H1 (cell line): ENCODE data around the gene MIEF2. TPM values are rescaled to one million over a fixed set of nuclear protein-coding genes. Genes with fewer than 3 reads are reported as not detected.

Experiments used
- BRCA1 ChIP-seq: IDR thresholded peaks from 2 replicates; pipeline ENCODE4 v1.6.1; 2012; ENCODE audit warnings: low read depth, low read length, improper control_type of control experiment
- CBX5 ChIP-seq: fragments of 300-800, 300-1000 bp; sonication (generic); IDR thresholded peaks from 2 replicates; pipeline ENCODE4 v1.7.1; 2016; ENCODE audit warnings: antibody characterized with exemption, low read length, low read depth
- CEBPB ChIP-seq: IDR thresholded peaks from 2 replicates; pipeline ENCODE4 v1.6.1; 2012; ENCODE audit warnings: low read depth, low read length
- CHD1 ChIP-seq: IDR thresholded peaks from 2 replicates; pipeline ENCODE4 v1.6.1; 2012; ENCODE audit warnings: low read depth, low read length, improper control_type of control experiment
- JUN ChIP-seq: IDR thresholded peaks from 2 replicates; pipeline ENCODE4 v1.6.1; 2011; ENCODE audit warnings: low read depth, mild to moderate bottlenecking, improper control_type of control experiment, low read length
- MAFK ChIP-seq: IDR thresholded peaks from 2 replicates; pipeline ENCODE4 v1.6.1; 2012; ENCODE audit warnings: low read depth, mild to moderate bottlenecking, improper control_type of control experiment, low read length
- NRF1 ChIP-seq: IDR thresholded peaks from 2 replicates; pipeline ENCODE4 v1.6.1; 2011; ENCODE audit warnings: mild to moderate bottlenecking, low read depth, low read length, improper control_type of control experiment
- RBBP5 ChIP-seq: IDR thresholded peaks from 2 replicates; pipeline ENCODE4 v1.7.1; 2012; ENCODE audit warnings: low read depth, mild to moderate bottlenecking, inconsistent platforms, low read length, moderate library complexity, borderline replicate concordance
- RNF2 ChIP-seq: fragments of 200-900, 300-1000 bp; sonication (generic); IDR thresholded peaks from 2 replicates; pipeline ENCODE4 v1.7.1; 2016; ENCODE audit warnings: borderline replicate concordance, low read depth, mild to moderate bottlenecking, antibody characterized with exemption, low read length; ENCODE audit not compliant: poor library complexity, severe bottlenecking; ENCODE audit errors: missing control alignments
- SAP30 ChIP-seq: fragments of 300-600 bp; sonication (generic); IDR thresholded peaks from 2 replicates; pipeline ENCODE4 v1.7.1; 2012; ENCODE audit warnings: low read length, moderate library complexity, mild to moderate bottlenecking, inconsistent platforms; ENCODE audit not compliant: insufficient read depth, insufficient replicate concordance
- SIRT6 ChIP-seq: IDR thresholded peaks from one replicate; pipeline ENCODE4 v1.7.1; 2012; ENCODE audit warnings: low read length, inconsistent platforms
- SP1 ChIP-seq: IDR thresholded peaks from 2 replicates; pipeline ENCODE4 v1.6.1; 2011; ENCODE audit warnings: low read depth, low read length
- SP2 ChIP-seq: IDR thresholded peaks from 2 replicates; pipeline ENCODE4 v1.6.1; 2012; ENCODE audit warnings: mild to moderate bottlenecking, low read length, inconsistent platforms
- SP4 ChIP-seq: IDR thresholded peaks from 2 replicates; pipeline ENCODE4 v1.6.1; 2012; ENCODE audit warnings: low read length, inconsistent platforms
- SRF ChIP-seq: IDR thresholded peaks from 2 replicates; pipeline ENCODE4 v1.6.1; 2011; ENCODE audit warnings: mild to moderate bottlenecking, low read depth, low read length, moderate library complexity
- TAF7 ChIP-seq: optimal IDR thresholded peaks from 2 replicates; pipeline ENCODE3; 2011; ENCODE audit warnings: low read depth, mild to moderate bottlenecking, inconsistent platforms, low read length, moderate library complexity, borderline replicate concordance
- ZNF274 ChIP-seq: IDR thresholded peaks from 2 replicates; pipeline ENCODE4 v1.7.0; 2012; ENCODE audit warnings: low read length, borderline replicate concordance; ENCODE audit errors: extremely low read depth
- polyA plus RNA-seq, 7 experiments: library from polyadenylated mRNA; depleted of rRNA in 3 of 7; stranded (reverse) in 5 of 7; unstranded in 2 of 7; fragments of >200 nt in 5 of 7; fragments of 200-250 nt in 2 of 7; gene quantifications; 1 replicate in 5 of 7; 2 replicates in 1 of 7; 4 replicates in 1 of 7; pipeline versions ENCODE4 v1.2.1 to v1.2.3, GENCODE V29; 2011 to 2013; ENCODE audit warnings: missing spikeins in 2 of 7, mixed read lengths in 2 of 7
- total RNA-seq: library from RNA; stranded (reverse); fragmentation: NEBNext Ultra II Directional; extraction: Animal tissue kit (Norgen Biotek cat#: 25700); gene quantifications from 2 replicates; pipeline ENCODE4 v1.2.1, GENCODE V29; 2021
- TF ChIP-seq, protein P1 (sequence below): IDR thresholded peaks from 2 replicates; pipeline ENCODE4 v1.6.1; 2012; ENCODE audit warnings: inconsistent platforms
- TF ChIP-seq, protein P2 (sequence below): IDR thresholded peaks from 2 replicates; pipeline ENCODE4 v1.6.1; 2011; ENCODE audit warnings: low read length, improper control_type of control experiment
- TF ChIP-seq, protein P3 (sequence below), 3 experiments: IDR thresholded peaks; 1 replicate in 2 of 3; 2 replicates in 1 of 3; pipeline versions ENCODE4 v1.5.1 to v1.6.1; 2011; ENCODE audit warnings: low read length in 3 of 3, mild to moderate bottlenecking in 3 of 3, inconsistent platforms in 2 of 3, low read depth in 1 of 3, moderate library complexity in 1 of 3; ENCODE audit not compliant: insufficient read depth in 1 of 3; ENCODE audit errors: control extremely low read depth in 1 of 3

The MIEF2 gene
- total and polyA plus RNA-seq, 2 of the 8 experiments (the other 6 are each of a cell fraction or from before 2014, with no cell fraction given) = 9.9 to 24.9 TPM

DNA sequence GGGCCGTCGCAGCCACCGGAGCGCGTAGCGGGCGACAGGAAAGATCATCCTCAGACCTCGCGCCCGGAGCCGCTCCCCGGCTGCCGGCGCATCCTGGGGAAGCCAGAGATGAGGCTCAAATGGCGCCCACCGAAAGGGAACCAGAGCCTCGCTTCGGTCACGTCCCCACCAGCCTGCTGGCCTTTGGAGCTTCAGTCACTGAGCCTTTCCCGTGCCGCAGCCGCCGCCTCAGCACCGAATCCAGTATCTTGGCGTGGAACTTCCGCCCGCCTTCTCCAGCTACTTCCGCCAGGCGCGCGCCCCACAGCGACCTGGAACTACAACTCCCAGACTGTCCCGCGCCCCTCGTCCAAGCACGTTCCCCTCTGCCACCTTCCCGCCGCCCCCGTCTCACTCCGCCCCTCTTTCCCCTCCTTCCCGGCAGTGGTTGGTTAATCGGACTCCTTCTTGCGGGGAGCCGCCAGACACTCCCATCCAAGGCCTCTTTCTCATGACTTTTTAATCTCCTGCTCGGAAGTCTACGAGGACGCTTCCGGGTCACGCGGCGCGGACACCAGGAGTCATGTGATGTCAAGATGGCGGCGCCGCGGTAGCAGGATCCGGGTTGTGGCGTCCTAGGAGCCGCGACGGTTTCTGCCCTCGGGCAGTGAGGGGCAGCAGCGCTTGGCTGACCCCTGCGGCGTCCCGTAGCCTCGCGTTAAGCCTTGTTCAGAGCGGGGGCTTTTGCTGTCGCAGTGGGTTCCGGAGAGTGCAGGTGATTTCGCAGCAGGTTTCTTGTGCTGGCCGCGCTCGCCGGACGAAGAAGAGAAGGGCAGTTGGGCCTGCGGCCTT lies 54.5 kb downstream of the MIEF2 start, which contains the start of the genes SMCR8 and TOP3A (continued):
- TF ChIP-seq SAP30 (no peak), RBBP5 (peak; percentile 79; the same call in 1 of the 2 replicates), CEBPB (no peak), MAFK (no peak), CHD1 (no peak), CBX5 (no peak), SP2 (no peak), JUN (no peak), BRCA1 (no peak), SP1 (no peak), ZNF274 (no peak), SP4 (peak; percentile 96), TAF7 (peak; percentile 58), SRF (no peak), SIRT6 (no peak), RNF2 (no peak), NRF1 (no peak)
- TF ChIP-seq, protein P1, sequence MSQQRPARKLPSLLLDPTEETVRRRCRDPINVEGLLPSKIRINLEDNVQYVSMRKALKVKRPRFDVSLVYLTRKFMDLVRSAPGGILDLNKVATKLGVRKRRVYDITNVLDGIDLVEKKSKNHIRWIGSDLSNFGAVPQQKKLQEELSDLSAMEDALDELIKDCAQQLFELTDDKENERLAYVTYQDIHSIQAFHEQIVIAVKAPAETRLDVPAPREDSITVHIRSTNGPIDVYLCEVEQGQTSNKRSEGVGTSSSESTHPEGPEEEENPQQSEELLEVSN = peak; percentile 85
- TF ChIP-seq, protein P2, sequence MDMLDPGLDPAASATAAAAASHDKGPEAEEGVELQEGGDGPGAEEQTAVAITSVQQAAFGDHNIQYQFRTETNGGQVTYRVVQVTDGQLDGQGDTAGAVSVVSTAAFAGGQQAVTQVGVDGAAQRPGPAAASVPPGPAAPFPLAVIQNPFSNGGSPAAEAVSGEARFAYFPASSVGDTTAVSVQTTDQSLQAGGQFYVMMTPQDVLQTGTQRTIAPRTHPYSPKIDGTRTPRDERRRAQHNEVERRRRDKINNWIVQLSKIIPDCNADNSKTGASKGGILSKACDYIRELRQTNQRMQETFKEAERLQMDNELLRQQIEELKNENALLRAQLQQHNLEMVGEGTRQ = peak; percentile 99
- TF ChIP-seq, protein P3, sequence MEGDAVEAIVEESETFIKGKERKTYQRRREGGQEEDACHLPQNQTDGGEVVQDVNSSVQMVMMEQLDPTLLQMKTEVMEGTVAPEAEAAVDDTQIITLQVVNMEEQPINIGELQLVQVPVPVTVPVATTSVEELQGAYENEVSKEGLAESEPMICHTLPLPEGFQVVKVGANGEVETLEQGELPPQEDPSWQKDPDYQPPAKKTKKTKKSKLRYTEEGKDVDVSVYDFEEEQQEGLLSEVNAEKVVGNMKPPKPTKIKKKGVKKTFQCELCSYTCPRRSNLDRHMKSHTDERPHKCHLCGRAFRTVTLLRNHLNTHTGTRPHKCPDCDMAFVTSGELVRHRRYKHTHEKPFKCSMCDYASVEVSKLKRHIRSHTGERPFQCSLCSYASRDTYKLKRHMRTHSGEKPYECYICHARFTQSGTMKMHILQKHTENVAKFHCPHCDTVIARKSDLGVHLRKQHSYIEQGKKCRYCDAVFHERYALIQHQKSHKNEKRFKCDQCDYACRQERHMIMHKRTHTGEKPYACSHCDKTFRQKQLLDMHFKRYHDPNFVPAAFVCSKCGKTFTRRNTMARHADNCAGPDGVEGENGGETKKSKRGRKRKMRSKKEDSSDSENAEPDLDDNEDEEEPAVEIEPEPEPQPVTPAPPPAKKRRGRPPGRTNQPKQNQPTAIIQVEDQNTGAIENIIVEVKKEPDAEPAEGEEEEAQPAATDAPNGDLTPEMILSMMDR (IDR thresholded peaks at IDR 0.05; ENCODE audit: control extremely low read depth in 1 of 3, insufficient read depth in 1 of 3, low read depth in 1 of 3, low read length in 3 of 3) = no peak
